ENCODE data around the gene CIT. TPM values are rescaled to one million over a fixed set of nuclear protein-coding genes. Genes with fewer than 3 reads are reported as not detected.

Gene CIT
- total and polyA plus RNA-seq, 9 of the 15 experiments (the other 6 are each of a cell fraction or from before 2014, with no cell fraction given), result 1.1 to 46.7 (median 21.3) TPM

DNA sequence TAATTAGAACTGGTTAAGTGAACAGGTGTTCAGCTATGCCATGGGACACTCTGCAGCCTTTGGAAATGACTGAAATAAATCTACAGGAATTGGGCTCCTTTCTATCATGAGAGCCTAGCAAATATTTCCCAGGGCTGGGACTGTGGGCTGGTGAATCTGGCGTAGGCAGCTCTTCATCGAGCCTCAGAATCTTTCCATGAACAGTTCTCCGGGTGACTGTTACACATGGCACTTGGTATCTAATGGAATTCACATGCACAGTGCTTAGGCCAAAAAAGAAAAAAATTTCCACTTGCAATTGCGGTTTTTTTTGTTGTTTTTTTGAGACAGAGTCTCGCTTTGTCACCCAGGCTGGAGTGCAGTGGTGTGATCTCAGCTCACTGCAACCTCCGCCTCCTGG lies 177.0 kb downstream of the CIT start:
- H3K4me3 ChIP-seq, result no peak overlapping the region
- DNase-seq (ENCODE audit: extremely low read depth in 1 of 4, low spot score in 3 of 4) (no peak), FAIRE-seq (no peak), ATAC-seq (no peak)
- intact Hi-C loops (cut with micrococcal nuclease), result no loop called here
- H3K27ac ChIP-seq (ENCODE audit: extremely low read depth, low read depth, low read length), result no peak overlapping the region
- H3K79me2 ChIP-seq (ENCODE audit: control insufficient read depth, insufficient read depth, low read length), result no peaks in the 10 kb centered on the region
- H3K9ac ChIP-seq (ENCODE audit: insufficient read depth in 1 of 2, low read depth in 2 of 2, low read length in 2 of 2), result no peak overlapping the region
- H3K4me1 ChIP-seq (replicated peaks in 1 of 2; ENCODE audit: control insufficient read depth in 2 of 2, insufficient read depth in 2 of 2, low read length in 2 of 2), result no peaks in the 10 kb centered on the region
- 88% methylated on average over 6 of the region's 6 CpGs for WGBS (ENCODE audit: insufficient coverage, low coverage, missing lambda C conversion rate)
- no TSS peak for BruUV-seq (replicated peaks)
- no peak overlapping the region for H2AFZ ChIP-seq (ENCODE audit: low read depth, low read length)
- CTCF ChIA-PET (ENCODE audit: low intra/inter-chr PET ratio), result no interaction called here
- no peak overlapping the region for H3K4me2 ChIP-seq (ENCODE audit: insufficient read depth, low read length)
- no peaks in the 10 kb centered on the region for H4K20me1 ChIP-seq (replicated peaks; ENCODE audit: control insufficient read depth, insufficient read depth, low read length)
- in situ Hi-C loops (cut with MboI), result no loop called here
- POLR2A ChIA-PET, result interaction anchor here (1.2 to 1.9 kb wide), 4 partner anchors 14 to 19 kb away, joined by 4 to 10 read pairs (median 4); no protein-coding TSS in a partner anchor
- no peaks in the 10 kb centered on the region for H3K9me1 ChIP-seq (ENCODE audit: control insufficient read depth, insufficient read depth, low read length)
- TF ChIP-seq ZNF232 (CRISPR knock-in tag; IDR thresholded peaks at IDR 0.05), result no peak
- TF ChIP-seq ZNF445 (CRISPR knock-in tag; IDR thresholded peaks at IDR 0.05; ENCODE audit: low read depth), result no peak
- TF ChIP-seq, protein P1, sequence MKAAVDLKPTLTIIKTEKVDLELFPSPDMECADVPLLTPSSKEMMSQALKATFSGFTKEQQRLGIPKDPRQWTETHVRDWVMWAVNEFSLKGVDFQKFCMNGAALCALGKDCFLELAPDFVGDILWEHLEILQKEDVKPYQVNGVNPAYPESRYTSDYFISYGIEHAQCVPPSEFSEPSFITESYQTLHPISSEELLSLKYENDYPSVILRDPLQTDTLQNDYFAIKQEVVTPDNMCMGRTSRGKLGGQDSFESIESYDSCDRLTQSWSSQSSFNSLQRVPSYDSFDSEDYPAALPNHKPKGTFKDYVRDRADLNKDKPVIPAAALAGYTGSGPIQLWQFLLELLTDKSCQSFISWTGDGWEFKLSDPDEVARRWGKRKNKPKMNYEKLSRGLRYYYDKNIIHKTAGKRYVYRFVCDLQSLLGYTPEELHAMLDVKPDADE (conservative IDR thresholded peaks at IDR 0.05; ENCODE audit: control insufficient read depth, low read depth, low read length), result no peak
- no peak for TF ChIP-seq RBM25 (IDR thresholded peaks at IDR 0.05; ENCODE audit: low read depth, low read length, severe bottlenecking)
- no peak for TF ChIP-seq ARID1B (IDR thresholded peaks at IDR 0.05)
- no peak for TF ChIP-seq TAF9B (IDR thresholded peaks at IDR 0.05; ENCODE audit: partially characterized antibody)
- TF ChIP-seq MXI1 (IDR thresholded peaks at IDR 0.05; ENCODE audit: low read depth, low read length), result no peak
- no peak for TF ChIP-seq ZNF354B (CRISPR knock-in tag; IDR thresholded peaks at IDR 0.05)
- no peak for TF ChIP-seq FOXM1 (IDR thresholded peaks at IDR 0.05; ENCODE audit: low read depth)
- no peak for TF ChIP-seq FOXM1 (CRISPR knock-in tag; IDR thresholded peaks at IDR 0.05; ENCODE audit: low read depth)
- no peak for TF ChIP-seq YY1 (IDR thresholded peaks at IDR 0.05; ENCODE audit: borderline replicate concordance in 1 of 3, control insufficient read depth in 1 of 3, extremely low read depth in 1 of 3, insufficient read depth in 3 of 3, insufficient read length in 1 of 3, insufficient replicate concordance in 2 of 3, low read depth in 1 of 3, low read length in 2 of 3)
- TF ChIP-seq SMARCC2 (IDR thresholded peaks at IDR 0.05; ENCODE audit: low read depth), result no peak
- no peak for TF ChIP-seq NCOA4 (IDR thresholded peaks at IDR 0.05; ENCODE audit: partially characterized antibody)
- no peak for TF ChIP-seq ZNF644 (tag; IDR thresholded peaks at IDR 0.05; ENCODE audit: low read depth)
- TF ChIP-seq RAD51 (IDR thresholded peaks at IDR 0.05; ENCODE audit: borderline replicate concordance, low read depth), result no peak
- TF ChIP-seq POLR2H (tag; IDR thresholded peaks at IDR 0.05; ENCODE audit: low read depth), result no peak
- H3K9me3 ChIP-seq (replicated peaks; ENCODE audit: control insufficient read depth, insufficient read depth, low read depth, low read length), result no peaks in the 10 kb centered on the region
- peaks cover 48% of the 10 kb centered on the region for H3K36me3 ChIP-seq (ENCODE audit: control insufficient read depth, insufficient read depth, low read length)
- H3K27me3 ChIP-seq (ENCODE audit: control insufficient read depth in 2 of 2, insufficient read depth in 2 of 2, low read length in 2 of 2), result no peaks in the 10 kb centered on the region

All from K562 (cell line).